ENCODE measurements around the gene VIT. TPM values are rescaled to one million over a fixed set of nuclear protein-coding genes. Genes with fewer than 3 reads are reported as not detected.

VIT gene
- total and polyA plus RNA-seq, 4 donors = 0.17 to 0.94 (median 0.32) TPM

DNA sequence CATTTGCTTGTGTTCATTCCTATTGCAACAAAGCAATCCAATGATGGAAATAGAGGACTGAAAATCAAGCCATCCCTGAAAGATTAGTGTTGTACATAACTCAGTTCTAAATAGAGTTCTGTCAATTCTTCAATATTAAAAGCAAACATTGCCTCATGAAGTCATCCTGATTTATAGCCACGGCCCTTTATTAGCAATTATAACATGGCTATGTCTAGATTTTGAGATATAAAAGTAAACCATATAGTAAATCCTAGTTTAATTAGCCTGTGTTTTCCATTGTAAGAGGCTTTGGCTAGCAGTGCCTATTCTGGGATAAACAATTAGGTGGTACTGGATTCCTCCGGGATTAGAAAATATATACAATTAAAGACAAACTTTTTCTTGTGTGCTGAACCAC, 33.2 kb upstream of the VIT start:
- WGBS, 2 donors = 69 to 80% methylated on average over 2 of the region's 2 CpGs
- ATAC-seq (ENCODE audit: insufficient read depth, low FRiP score) (no peak), DNase-seq (peak in 1 of 3 donors; percentile 6)
- H3K36me3 ChIP-seq (ENCODE audit: control insufficient read depth in 4 of 4, insufficient read depth in 4 of 4, low read length in 4 of 4) = no peaks in the 10 kb centered on the region
- no peak overlapping the region for H3K4me3 ChIP-seq
- no peaks in the 10 kb centered on the region for H3K9me3 ChIP-seq (ENCODE audit: control insufficient read depth in 4 of 4, insufficient read depth in 3 of 4, low read length in 3 of 4)
- no peaks in the 10 kb centered on the region for H3K27me3 ChIP-seq (ENCODE audit: control insufficient read depth in 3 of 3, insufficient read depth in 3 of 3, low read length in 2 of 3)
- no peak overlapping the region for H3K9ac ChIP-seq (ENCODE audit: insufficient read depth in 1 of 2, low read length in 2 of 2)
- H3K27ac ChIP-seq (ENCODE audit: low read depth in 1 of 2, low read length in 1 of 2) = no peak overlapping the region
- TF ChIP-seq, protein P1, sequence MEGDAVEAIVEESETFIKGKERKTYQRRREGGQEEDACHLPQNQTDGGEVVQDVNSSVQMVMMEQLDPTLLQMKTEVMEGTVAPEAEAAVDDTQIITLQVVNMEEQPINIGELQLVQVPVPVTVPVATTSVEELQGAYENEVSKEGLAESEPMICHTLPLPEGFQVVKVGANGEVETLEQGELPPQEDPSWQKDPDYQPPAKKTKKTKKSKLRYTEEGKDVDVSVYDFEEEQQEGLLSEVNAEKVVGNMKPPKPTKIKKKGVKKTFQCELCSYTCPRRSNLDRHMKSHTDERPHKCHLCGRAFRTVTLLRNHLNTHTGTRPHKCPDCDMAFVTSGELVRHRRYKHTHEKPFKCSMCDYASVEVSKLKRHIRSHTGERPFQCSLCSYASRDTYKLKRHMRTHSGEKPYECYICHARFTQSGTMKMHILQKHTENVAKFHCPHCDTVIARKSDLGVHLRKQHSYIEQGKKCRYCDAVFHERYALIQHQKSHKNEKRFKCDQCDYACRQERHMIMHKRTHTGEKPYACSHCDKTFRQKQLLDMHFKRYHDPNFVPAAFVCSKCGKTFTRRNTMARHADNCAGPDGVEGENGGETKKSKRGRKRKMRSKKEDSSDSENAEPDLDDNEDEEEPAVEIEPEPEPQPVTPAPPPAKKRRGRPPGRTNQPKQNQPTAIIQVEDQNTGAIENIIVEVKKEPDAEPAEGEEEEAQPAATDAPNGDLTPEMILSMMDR (IDR thresholded peaks at IDR 0.05; ENCODE audit: control extremely low read depth, extremely low read depth) = no peak
- H3K4me1 ChIP-seq (ENCODE audit: control insufficient read depth in 5 of 5, insufficient read depth in 5 of 5, low read length in 5 of 5) = peaks cover 0 to 18% (median 0%) of the 10 kb centered on the region in 5 donors

GRCh38 chr2:36663851-36664695, 32.4 kb upstream of the VIT start:
- TF ChIP-seq, protein P1 (IDR thresholded peaks at IDR 0.05; ENCODE audit: control extremely low read depth, extremely low read depth) = peak; percentile 52
- DNase-seq (peak; percentile 13 to 78 (median 75)), ATAC-seq (ENCODE audit: insufficient read depth, low FRiP score) (peak; percentile 53)
- H3K4me1 ChIP-seq (ENCODE audit: control insufficient read depth in 5 of 5, insufficient read depth in 5 of 5, low read length in 5 of 5) = peaks cover 0 to 18% (median 0%) of the 10 kb centered on the region in 5 donors
- no peak overlapping the region for H3K27ac ChIP-seq (ENCODE audit: low read depth in 1 of 2, low read length in 1 of 2)
- H3K36me3 ChIP-seq (ENCODE audit: control insufficient read depth in 4 of 4, insufficient read depth in 4 of 4, low read length in 4 of 4) = no peaks in the 10 kb centered on the region
- WGBS, 2 donors = 39 to 44% methylated on average over 12 of the region's 12 CpGs
- H3K4me3 ChIP-seq = no peak overlapping the region
- H3K9me3 ChIP-seq (ENCODE audit: control insufficient read depth in 4 of 4, insufficient read depth in 3 of 4, low read length in 3 of 4) = no peaks in the 10 kb centered on the region
- H3K27me3 ChIP-seq (ENCODE audit: control insufficient read depth in 3 of 3, insufficient read depth in 3 of 3, low read length in 2 of 3) = no peaks in the 10 kb centered on the region
- no peak overlapping the region for H3K9ac ChIP-seq (ENCODE audit: insufficient read depth in 1 of 2, low read length in 2 of 2)

GRCh38 chr2:36664696-36665076, 31.8 kb upstream of the VIT start:
- ATAC-seq (ENCODE audit: insufficient read depth, low FRiP score) (no peak), DNase-seq (peak; percentile 55 to 90 (median 85))
- WGBS, 2 donors = 55 to 70% methylated on average over 1 of the region's 1 CpG
- TF ChIP-seq, protein P1 (IDR thresholded peaks at IDR 0.05; ENCODE audit: control extremely low read depth, extremely low read depth) = no peak
- Histone ChIP-seq H3K9ac (ENCODE audit: insufficient read depth in 1 of 2, low read length in 2 of 2) (no peak overlapping the region), H3K9me3 (ENCODE audit: control insufficient read depth in 4 of 4, insufficient read depth in 3 of 4, low read length in 3 of 4) (no peaks in the 10 kb centered on the region), H3K27ac (ENCODE audit: low read depth in 1 of 2, low read length in 1 of 2) (no peak overlapping the region), H3K36me3 (ENCODE audit: control insufficient read depth in 4 of 4, insufficient read depth in 4 of 4, low read length in 4 of 4) (no peaks in the 10 kb centered on the region), H3K4me3 (no peak overlapping the region), H3K4me1 (ENCODE audit: control insufficient read depth in 5 of 5, insufficient read depth in 5 of 5, low read length in 5 of 5) (peaks cover 0 to 18% (median 0%) of the 10 kb centered on the region in 5 donors), H3K27me3 (ENCODE audit: control insufficient read depth in 3 of 3, insufficient read depth in 3 of 3, low read length in 2 of 3) (no peaks in the 10 kb centered on the region)

Data from lung (tissue), 12 donors.